CD4-positive, alpha-beta T cell treated with Interleukin-15 for 4 hours (primary cell): ENCODE results near the gene ITIH4.

ENCODE experiments used
- DNase-seq: peaks from one replicate; pipeline ENCODE4 v3.0.0-alpha.2; 2020; ENCODE audit warnings: low spot score

Gene ITIH4

GRCh38 chr3:52848617-52849016 lies 18.1 kb upstream of the ITIH4 start:
- no peak for DNase-seq

DNA sequence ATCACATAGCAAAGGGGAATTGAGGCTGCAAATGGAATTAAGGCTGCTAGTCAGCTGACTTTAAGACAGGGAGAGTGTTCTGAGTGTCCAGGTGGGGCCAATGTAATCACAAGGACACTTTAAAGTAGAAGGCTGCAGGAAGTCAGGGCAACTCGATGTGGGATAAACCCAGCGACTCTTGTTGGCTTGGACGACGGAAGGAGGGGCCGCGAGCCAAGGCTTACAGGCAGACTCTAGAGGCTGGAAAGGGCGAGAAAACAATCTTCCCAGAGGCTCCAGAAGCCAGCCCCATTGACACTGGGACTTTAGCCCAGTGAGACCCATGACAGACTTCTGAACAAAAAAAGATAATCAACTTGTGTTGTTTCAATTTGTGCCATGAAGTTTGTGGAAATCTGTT lies 17.3 kb upstream of the ITIH4 start:
- no peak for DNase-seq

DNA sequence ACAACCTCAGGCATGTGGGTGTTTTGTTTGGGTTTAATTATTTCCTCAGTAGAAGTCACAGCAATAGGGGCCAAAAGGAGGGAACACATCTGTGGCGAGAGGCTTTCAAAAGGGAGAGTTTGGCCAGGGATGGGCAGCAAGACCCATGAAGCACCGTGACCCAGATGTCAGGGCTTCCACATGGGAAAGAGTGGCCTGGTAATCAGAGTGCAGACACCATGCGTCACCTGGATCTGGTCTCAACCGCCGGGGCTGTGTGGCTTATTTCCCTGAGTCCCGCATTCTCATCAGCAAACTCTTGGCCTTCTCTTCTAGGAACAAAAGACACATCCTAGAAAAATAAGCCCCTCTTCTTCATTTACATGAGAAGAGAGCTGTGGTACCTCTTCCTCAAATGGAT lies 16.8 kb upstream of the ITIH4 start:
- no peak for DNase-seq

- DNase-seq, result no peak
These were observed 16.0 kb upstream of the ITIH4 start for GRCh38 chr3:52846432-52846965.

DNA sequence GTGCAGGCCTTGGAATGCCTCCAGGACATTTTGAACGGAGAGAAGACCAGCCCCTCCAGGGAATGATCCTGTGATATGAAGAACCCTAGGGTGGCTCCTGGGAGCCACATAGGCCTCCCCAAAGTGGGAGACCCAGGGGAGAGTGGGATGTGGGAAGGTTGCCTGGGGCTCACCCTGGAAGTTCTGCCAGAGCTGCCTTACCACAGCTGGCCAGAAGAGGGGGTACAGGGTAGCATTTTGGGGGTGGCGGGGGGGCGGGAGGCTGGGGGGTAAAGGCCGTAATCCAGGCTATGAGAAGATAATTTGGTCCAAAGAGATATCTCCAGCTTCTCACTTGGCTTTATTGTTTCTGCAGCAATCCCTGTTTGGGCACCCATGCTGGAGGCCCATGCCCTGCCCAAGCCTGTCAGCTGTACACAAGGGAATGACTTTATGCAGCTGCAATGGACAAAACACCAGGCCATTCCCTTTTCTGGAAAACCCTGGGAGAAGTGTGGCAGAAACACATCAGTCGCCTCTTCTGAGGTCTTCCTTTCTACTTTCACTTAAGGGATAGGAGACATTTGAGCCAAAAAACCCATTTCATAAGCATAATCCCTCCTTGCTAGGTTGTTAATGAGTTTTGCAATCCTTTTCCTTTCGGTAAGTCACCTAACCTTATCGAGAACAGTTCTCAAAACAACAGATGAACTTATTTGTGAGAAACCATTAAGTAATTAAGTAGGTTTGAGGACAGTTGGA lies 15.4 kb upstream of the ITIH4 start:
- no peak for DNase-seq

DNA sequence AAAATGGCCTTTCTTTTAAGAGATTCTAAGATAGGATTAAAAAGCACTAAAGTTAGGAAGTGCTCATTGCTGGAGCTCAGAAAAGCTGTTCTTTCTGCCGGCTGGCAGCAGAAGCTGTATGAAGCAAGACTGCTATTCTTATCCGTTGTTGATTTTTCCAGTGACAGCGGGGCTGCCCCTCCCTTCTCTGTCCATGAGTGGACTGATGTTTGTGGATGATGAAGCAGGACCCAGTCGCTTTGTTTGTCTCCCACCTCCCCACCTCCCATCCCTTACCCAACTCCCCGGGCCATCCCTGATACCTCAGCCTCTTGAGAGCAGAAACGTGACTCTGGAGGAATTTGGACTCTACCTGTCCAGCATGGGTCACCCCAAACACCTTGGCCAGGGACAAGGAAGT lies 14.7 kb upstream of the ITIH4 start:
- no peak for DNase-seq

GRCh38 chr3:52844290-52844975 lies 14.0 kb upstream of the ITIH4 start:
- DNase-seq, result no peak

DNA sequence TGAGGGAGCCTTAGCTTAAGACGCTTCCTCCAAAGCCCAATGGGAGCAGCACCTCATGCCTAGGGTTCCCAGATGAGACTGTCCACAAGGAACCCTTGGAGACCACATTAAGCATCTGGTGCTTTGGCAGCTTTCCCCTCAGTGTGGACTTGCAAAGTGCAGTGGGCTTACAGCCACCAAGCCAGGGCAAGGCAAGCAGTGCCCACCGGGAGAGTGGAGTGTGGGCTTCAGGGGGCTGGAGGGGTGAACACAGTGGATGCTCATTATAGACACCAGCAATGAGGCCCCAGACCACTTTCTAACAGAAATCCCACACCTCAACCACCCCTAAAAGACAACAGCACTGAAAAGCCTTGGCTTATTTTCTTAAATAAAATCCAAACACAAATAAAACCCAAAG lies 13.4 kb upstream of the ITIH4 start:
- DNase-seq, result no peak

DNA sequence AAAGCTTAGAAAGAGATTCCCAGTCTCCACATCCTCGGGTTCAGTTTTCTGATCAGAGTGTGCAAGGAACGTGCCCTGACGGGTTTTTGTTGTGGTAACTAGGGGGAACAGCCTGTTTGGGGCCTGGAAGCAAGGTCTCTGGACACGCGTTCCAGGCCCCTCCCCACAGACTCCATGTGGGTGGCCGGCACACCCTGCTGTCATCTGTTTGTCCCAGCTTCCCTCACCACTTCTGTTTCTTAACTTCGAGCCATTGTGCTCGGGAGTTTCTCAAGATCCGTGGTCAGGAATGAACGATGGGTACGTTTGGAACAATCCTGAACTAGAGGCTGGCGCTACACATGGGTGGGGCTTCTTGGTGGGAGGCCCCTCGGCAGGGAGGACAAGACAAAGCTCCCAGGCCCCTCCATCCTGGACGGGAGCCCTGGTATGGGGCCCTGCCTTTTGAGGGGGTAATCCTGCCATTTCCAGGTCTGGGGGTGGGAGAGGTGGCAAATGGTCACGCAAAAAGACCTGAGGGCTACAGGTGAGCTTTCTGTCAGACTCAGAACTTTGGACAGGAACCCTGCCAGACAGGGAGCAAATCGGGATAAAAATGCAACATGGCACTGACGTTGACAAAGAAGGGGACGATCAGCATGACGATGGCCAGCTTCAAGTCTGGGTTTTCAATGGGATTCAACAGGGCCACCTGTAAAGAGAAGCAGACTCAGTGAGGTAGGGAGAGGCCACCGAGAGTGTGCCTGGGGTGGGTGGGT lies 12.8 kb upstream of the ITIH4 start:
- DNase-seq, result no peak

DNA sequence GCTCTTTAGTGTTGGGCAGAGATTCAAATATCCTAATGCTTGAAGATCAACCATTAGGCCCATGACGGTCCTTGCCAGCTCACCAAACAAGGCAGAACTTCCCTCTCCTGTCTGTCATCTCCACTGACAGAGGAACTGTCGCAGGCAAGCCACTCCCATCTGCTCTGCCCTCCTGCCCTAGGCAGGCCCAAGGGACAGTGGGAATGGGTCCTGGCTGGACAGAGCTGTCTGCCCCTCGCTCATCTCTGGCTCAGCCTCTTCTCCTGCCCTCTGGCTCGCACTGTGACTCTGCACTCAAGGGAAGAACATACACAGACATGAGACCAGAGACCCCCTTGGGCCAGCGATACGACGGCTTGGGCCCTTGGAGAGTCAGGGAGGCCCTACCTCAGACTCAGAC lies 12.0 kb upstream of the ITIH4 start:
- no peak for DNase-seq

DNA sequence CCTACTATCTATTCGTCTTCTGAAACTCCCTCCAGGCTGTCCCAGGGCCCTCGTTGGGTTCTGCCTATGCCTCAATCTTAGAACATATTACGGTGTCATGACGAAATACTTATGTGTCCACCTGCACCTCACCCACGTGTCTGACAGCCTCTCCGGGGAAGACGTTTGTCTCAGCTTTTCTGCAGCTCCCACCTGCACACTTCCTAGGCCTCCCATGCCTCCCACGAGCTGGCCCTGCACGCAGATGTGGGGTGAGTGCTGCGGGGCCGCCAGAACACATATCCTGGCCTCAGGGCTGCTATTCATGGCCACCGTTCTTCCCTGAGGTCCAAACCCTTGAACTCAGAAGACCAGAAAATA lies 11.5 kb upstream of the ITIH4 start:
- no peak for DNase-seq

- DNase-seq, result no peak
These were observed 10.9 kb upstream of the ITIH4 start for GRCh38 chr3:52841211-52841980.

GRCh38 chr3:52839892-52840545 lies 9.5 kb upstream of the ITIH4 start:
- DNase-seq, result no peak

- no peak for DNase-seq
These were observed 8.8 kb upstream of the ITIH4 start for GRCh38 chr3:52839268-52839575.

- no peak for DNase-seq
These were observed 8.2 kb upstream of the ITIH4 start for GRCh38 chr3:52838561-52839267.

- no peak for DNase-seq
These were observed 6.5 kb upstream of the ITIH4 start for GRCh38 chr3:52836986-52837385.

GRCh38 chr3:52836471-52836845 lies 6.0 kb upstream of the ITIH4 start:
- DNase-seq, result no peak

DNA sequence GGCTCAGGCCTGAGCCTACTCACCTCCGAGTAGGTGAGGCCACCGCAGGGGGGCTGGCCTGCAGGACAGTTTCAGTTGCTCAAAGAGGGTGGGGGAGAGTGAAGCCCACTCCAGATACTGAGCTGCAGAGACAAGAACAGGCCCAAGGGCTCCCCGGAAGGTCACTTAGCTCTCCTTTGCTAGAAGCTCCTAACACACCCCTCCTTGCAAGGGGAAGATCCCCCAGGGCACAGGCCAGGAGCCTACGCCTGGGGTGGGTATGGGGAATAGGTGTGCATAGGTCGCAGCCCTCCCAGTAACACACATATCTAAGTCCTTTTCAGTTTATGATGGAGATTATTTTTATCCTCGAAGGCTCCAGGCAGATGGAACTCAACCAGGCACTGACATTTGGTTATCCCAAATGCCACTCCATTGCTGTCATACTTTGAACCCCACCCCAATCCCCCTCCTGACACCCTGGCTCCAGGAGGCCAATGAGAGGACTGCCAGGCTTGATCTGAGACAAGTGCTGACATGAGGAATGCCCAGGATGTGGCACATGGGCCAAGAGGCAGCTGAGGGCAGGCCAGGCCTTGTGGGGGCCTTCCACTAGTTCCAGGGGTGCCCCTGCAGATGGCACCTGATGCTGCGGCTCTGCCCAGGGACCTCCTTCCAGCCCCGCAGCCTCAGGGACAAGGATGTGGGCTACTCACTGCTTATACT lies 5.4 kb upstream of the ITIH4 start:
- no peak for DNase-seq

- no peak for DNase-seq
These were observed 4.5 kb upstream of the ITIH4 start, which contains the start of gene MUSTN1 for GRCh38 chr3:52834871-52835501. Gene MUSTN1, minus strand, starts transcription at chr3:52835019. Its CDS starts 71 bp downstream, at chr3:52834948.

GRCh38 chr3:52833202-52833601 lies 2.7 kb upstream of the ITIH4 start:
- no peak for DNase-seq
